HG02943 (cell line): Measurements from ENCODE around the gene TSPAN18.

ENCODE experiments used
- ATAC-seq: cut with Tn5 transposase; IDR thresholded peaks from one replicate; pipeline ENCODE4 v1.9.1; 2021; ENCODE audit warnings: mild to moderate bottlenecking, low read depth, moderate library complexity; ENCODE audit not compliant: unreplicated experiment

Gene TSPAN18

DNA sequence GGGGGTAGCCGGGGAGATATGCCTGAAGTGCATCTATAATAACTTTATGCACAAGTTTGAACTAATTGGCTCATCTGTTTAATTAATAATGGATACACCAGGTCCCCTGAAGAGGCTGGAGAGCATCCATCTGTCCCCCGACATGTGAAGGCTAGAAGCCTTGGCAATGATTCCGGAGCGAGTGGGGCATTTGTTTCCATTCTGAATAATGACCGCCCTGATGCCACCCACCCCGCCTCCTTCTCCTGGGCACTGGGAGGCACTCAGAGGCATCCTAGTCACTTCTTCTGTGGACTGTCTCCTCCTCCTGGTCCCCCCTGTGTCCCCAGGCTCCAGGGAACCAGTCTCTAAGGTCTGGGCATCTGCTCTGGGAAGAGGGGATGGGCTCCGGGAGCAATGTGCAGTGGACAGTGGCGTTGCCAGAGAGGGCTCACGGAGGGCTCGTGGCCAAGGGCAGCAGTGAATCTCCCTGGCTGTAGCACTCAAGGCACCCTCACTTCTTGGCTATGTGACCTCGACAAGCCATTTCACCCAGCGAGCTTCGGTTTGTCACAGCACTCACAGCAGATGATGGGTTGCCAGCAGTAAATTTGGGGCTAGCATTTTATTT is 64.7 kb downstream of the TSPAN18 start:
- no peak for ATAC-seq

DNA sequence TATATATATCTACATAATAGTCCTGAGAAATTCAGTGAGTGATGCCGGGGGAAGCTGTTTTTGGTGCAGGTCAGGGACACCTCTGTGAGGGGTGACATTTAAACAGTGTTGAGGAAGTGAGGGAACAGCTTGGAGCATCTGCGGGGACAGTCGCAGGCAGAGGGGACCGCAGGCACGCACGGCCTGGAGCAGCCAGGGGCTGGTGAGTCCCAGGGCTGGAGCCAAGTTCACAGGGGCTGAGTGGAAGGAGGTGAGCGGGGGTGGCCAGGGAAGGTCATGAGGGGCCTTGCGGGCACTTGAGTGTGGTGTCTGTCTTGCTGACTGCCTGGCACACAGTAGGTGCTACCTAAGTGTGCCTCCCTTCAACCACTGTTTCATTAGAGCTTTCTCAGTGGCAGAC is 65.4 kb downstream of the TSPAN18 start:
- no peak for ATAC-seq

DNA sequence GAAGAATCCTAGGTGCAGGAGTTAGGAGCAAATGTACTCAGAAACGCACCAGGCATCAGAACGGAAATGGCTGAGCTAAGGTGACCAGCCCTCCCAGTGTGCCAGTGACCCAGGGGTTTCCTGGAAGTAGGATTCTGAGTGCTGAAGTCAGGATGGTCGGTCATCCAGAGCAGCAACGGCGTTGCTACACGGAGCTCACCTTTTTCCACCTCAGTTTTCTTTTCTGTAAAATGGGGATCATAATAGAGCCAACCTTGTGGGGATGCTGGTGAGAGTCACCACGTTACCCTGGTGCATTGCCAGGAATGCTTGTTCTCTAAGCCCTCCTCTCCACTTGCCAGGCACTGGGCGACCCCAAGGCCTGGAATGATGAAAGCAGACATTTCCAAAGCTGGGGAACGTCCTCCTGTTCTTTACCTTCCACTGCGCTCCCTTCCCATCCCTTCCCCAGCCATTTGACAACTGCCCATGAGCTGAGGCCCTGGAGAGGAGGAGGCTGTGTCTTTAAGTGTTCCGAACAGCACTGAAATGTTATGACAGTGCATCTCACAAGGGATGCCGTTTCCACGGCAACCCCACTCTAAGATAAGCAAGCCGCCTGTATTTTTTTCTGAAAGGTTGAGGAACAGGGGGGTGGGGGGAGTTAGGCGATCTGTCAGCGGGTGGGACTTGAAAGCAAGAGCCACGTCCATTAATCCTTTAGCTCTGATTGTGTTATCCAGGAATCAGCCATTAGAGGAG is 66.8 kb downstream of the TSPAN18 start:
- ATAC-seq: no peak

DNA sequence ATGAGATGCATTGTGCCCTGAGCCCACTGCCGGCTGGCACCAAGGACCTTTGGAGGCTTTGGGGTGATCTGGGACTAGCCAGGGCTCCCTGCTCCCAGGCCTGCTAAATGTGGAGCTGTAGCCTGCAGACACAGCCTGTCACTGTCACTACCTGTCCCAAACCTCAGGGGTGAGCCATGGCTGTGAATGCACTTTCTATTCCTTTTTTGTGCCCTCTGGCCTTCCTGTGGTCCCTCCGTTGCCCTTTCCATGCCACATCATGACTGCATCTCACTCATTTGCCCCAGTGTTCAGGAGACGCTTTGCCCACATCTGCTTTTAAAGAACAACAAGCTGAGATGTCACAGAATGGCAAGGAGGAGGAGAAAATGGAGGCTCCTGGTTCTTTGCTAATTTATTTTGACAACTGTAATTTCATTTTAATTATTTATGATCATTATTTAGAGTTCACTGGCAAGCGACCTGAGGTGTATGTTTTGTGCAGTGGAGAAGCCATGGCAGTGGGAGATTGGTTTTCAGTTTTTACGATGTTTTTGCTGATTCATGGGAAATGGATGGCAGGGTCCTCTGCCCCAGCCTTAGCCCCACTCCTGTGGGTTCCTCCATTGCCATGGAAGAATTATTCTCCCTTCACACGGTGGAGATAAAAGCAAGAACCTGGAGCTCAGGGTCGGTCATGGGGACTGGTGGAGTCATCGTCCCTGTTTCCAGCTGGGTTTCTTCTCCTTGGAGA is 69.2 kb downstream of the TSPAN18 start:
- no peak for ATAC-seq

DNA sequence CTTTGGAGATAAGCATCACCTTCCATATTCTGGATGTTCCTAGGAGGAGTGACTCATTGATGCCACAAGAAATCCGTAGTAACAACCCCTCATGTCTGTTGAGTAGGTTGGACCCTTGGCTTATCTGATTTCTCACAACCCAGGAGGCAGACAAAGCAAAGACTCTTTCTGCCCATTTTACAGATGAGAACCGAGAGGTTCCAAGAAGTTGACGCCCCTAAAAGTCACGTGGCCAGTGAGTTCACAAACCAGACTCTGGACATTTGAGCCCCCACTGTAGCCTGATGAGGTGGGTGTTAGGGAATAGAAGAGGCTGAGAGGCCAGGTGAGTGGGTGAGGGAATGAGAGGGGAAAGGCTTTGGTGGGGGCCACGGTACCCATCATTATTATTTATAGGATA is 70.3 kb downstream of the TSPAN18 start:
- ATAC-seq: no peak

DNA sequence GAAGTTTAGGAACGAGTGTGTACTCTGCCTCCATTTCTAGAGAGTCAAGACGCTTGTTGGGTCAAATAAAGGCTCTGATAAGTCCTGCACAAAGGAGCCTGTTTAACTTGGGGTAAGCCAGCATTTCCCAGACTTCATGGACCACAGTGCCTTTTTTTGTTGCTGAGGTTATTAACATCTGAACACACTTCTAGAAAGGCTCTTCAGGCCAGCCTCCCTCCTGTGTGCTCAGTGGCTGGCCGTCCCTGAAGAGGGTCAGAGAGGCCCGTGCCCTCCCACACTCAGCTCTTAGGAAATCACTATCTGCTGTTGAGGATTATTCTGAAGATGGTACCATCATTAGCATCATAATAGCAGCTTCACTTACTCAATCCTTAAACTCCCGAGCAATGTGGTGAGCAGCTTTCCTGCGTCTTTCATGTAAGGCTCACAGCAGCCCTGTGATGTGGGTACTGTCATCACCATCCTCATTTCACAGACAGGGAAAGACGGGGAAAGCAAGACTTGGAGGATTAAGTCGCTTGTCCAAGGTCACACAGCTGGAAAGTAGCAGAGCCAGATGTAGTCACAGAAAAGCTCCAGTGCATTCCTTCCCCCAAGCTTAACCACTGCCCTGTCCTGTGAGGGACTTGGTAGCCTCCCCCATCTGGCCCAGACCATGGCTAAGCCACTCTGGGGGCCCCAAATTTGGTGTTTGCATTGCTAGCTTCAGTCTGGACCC is 71.3 kb downstream of the TSPAN18 start:
- no peak for ATAC-seq

DNA sequence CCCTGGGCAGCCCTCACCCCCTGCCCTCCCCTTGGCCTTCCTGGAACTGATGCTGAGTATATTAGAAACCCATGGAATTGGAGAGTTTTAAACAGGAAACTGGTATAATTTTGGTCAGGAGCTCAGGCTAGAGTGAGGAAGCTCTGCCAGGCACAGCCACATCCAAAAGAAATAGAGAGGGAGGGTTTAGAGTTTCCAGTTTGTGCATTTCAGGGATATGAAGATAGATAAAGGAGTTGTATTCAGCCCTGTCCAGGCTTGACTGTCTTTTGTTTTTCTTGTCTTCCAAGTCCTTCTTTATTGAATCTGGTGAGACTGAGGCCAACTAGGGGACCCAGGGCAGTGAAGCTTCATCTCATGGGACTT is 71.8 kb downstream of the TSPAN18 start:
- no peak for ATAC-seq

DNA sequence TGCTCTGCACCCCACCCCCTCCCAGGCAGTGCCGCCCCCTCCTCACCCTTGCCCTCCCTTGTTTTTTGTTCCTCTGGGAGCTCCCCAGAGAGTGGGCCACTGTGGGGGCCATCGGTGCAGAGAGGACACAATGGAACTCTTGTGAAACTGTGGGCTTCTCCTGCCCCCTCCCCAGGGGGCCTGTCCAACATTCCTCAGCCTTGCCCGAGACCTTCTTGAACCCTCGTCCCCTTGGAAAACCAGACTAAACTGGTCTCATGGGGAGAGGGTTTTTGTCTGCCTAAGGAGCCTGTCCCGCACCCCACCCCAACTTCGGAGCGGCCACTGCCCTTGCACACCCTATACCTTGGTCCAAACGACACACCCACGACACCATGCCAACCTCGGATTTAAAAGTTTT is 72.2 kb downstream of the TSPAN18 start:
- no peak for ATAC-seq

DNA sequence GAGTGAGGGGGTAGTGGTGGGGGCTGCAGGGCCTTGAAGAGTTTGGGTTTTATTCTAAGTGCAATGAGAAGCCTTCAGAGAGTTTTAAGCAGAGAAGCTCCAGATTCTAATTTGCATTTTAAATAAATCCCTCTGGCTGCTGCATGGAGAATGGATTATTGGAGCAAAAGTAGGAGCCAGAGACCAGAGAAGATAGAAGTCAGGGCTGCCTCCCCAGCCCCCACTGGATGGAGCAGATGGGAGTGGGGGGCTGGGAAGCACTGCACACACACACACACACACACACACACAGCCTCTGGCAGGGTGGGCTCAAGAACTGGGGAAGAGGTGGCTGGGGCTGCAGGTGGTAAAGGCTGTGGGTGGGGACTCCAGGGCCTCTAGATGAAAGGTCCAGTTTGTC is 75.6 kb downstream of the TSPAN18 start:
- no peak for ATAC-seq

DNA sequence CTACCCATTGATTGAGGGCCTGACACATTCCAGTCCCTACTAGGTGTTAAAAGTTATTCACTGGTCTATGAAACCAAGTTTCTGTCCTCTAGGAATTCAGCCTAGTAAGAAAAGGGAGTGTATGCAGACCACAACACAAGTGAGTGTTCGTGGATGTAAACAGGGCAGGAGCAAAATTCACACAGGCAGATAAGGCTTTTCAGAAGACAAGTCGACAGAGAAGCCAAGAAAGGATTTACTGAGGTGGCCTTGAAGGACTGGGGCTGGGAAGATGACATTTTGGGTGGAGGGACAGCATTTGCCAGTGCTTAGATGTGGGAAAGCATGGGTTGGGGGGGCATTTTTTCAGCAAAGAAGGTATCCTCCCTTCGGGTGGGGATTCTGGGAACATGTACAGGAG is 76.2 kb downstream of the TSPAN18 start:
- ATAC-seq: no peak

DNA sequence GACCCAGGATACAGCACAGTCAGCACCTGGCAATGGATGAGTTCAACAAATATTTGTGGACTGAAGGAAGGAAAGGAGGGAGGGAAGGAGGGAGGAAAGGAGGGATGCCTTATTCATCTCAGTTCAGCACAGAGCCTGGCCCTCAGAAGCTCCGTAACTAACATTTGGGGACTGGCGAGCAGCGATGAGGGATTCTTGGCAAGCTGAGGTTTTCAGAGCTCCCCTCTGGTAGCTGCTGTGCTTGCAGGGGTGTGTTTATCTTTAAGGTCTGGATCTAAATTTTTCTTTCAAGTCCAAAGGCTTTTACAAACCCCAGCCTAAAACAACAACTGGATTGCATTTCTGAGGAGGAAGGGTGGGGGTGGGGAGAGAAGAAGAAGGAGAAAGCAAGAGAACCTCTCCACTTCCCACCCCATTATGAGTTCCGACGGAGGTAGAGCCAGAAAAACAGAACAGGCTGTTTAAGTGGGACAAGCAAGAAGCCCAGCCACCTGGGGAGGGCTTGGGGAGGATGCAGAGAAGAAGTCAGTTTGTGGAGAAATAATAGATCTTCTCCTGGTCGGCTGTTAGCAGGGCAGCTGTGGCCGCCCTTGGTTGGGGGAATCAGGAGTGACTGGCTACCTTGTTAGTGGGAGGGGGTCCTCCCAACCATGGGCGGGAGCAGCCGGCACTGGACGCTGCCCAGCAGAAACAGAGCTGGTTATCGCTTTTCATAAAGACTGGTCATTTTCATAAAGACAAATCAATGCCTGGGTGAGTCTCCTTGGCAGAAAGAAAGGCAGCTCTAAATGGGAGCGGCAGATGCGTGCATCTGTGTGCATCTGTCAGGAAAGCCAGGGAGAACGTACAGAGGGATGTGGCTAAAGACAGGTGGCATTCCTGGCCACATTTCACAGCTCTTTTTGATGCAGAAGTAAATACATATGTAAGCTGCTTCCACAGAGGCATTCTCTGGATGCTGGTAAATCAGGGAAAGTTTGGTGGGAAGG is 78.0 kb downstream of the TSPAN18 start:
- no peak for ATAC-seq

DNA sequence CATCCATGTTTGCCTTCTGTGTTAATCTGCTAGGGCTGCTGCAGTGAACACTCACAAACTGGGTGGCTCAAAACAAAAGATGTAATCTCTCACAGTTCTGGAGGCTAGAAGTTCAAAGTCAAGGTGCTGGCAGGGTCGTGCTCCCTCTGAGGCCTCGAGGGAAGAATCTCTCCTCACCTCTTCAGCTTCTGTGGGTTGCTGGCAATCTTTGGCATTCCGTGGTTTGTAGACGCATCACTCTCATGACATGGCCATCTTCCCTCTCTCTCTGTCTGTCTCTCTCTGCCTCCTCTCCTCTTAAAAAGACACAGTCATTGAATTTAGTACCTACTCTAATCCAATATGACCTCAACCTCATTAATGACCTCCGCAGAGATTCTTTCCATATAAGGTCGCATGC is 78.8 kb downstream of the TSPAN18 start:
- ATAC-seq: no peak

DNA sequence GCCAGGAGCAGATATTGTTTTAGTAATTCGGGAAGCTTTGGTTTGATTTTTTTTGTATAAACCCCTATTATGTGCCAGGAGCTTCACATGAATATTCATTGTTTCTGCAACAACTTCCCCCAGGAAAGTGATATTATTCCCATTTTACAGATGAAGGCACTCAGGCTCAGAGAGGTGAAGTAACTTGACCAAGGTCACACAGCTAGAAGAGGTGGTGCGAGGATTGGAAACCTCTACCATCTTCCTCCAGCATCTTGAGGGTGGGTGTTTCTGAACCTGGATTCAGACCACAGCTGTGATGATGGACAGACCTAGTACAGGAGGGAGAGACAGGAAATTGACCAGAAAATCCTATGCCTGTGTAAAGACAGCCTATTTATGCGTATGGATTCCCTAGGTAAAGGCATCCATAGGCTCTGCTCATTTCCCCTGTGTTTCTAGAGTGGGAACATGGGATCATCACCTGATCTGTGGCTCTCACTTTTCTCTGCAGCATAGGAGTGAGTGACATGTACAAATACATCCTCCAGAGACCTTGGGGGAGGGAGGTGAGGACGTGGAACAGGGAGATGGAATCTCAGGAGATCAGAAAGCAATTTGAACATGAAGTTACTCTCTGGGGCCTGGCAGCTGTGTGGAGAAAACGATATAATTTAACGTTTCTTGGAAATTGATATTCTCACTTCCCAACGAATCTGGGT is 81.4 kb downstream of the TSPAN18 start:
- ATAC-seq: no peak

DNA sequence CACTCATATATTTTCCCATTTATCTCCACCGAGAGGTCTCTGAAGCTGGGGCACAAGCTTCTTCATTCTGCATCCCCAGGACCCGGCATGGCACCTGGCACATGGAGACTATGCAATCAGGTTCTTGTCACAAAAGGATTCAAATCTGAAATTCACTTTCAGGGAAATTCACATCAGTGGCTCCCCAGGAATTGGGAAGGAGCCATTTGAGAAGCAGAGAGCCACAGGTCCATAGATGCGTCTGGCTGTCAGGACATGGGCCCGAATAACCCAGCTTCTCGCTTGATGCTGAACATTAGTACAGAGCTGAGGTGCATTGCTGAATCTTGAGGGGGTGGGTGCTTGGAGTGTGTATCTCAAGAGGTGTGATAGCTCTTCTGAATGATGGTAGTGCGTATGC is 82.5 kb downstream of the TSPAN18 start:
- no peak for ATAC-seq

DNA sequence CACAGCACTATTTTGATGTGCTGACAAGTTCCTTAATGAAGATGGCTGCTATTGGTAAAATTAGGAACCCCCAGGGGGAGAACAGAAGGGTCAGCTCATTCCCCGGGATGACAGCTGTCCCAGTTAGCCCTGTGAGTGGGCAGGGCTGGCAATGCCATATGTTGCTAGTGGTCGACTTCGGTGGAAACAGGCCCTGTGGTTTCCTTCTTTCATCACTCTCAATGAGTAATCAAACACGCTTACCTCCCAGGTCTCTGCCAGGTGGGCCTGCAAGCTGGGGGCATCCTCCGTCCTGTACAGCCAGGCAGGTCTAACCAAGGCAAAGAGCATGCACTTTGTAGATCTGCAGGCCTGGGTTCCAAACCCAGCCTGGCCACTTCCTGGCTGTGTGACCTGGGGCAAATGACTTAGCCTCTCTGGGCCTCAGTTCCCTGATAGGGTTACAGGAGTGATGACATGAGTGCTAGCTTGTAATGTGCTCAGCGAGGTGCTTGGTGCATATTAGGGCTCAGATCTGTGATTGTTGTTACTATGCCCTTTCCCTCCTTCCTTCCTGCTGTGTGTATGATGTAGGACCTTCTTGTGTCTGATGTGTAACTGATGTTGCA is 85.2 kb downstream of the TSPAN18 start:
- no peak for ATAC-seq

DNA sequence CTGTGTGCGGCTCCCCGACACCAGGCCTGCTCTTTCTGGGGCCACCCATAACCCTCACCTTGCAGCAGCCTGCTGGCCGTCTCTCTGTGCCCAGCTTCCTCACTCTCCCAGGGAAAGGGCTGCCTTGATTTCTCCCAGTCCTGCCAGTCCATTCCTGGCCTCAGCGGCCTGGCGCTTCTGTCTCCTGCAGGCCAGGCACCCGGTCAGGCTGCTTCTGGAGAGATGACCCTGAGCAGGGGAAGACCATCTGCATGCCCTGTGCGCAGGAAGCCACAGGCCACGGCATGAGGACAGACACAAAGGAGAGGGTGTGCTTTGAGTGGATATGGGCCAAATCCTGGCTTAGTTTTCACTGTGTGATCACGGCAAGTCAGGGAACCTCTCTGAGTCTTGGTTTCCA is 86.2 kb downstream of the TSPAN18 start:
- no peak for ATAC-seq

DNA sequence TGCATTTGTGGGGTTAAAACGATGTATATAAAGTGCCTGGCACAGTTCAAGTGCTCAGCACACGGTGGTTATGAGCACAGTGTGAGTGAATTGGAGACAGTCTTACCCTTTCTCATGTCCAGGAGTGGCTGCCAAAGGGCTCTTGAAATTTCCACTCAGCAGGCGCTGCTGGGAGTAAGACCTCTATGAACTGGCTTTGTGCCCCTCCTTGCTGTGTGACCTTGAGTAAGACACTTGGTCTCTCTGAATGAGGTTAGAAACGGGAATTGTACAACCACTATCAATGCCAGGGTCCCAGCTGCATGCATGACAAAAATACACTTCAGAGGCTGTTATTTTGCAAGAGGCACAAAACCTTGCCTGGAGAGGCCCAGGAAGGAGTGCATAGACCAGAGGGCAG is 86.6 kb downstream of the TSPAN18 start:
- ATAC-seq: no peak

DNA sequence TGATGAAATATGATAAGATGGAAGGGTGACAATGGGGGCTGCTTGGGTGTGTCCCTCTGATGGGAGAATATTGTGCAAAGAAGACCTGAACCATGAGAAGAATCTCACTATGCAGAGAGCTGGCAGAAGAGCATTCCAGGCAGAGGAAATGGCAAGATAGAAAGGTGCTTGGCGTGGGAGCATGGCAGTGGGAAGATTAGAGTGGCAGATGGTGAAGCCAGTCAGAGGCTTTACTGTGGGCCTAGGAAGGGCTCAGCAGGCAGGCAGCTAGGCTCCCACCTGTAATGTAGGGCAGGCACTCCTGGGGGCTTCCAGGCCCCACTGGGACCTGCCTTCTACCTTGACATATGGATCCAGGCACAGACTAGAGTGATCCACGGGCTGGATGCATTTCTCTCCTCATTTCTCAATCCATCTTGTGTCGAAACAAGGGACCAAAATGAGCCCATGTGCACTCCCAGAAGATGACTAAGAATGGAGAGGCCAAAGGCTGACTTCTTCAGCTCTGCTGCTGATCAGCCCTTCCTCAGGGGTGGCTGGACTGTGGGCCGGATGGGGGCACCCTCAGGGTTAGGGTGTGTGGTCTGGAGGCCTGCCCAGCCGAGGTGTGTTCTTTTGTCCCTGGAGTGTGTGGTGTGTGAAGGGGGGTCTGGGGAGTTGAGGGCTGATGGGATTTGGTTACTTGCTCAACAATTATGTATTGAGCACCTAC is 88.3 kb downstream of the TSPAN18 start:
- ATAC-seq: no peak
